Ovary (tissue), 9 donors: ENCODE data around the gene PKP1. TPM values are rescaled to one million over a fixed set of nuclear protein-coding genes. Genes with fewer than 3 reads are reported as not detected.

Experiments used
- DNase-seq, 5 donors: peaks; one replicate each; pipeline ENCODE4 v3.0.0-alpha.2; 2019 to 2020
- H3K27ac ChIP-seq, 2 donors: fragments of 200-600 bp; one replicate each; pipeline versions ENCODE4 v1.5.1 to v1.8.0; 2019 to 2022
- H3K27me3 ChIP-seq: fragments of 200-600 bp; one replicate; pipeline ENCODE4 v1.8.0; 2022
- H3K36me3 ChIP-seq: fragments of 200-600 bp; sonication (generic); one replicate; pipeline ENCODE4 v1.5.1; 2019
- H3K4me1 ChIP-seq: one replicate; pipeline ENCODE4 v1.8.1; 2013; ENCODE audit warnings: mild to moderate bottlenecking, moderate library complexity; ENCODE audit not compliant: insufficient read depth
- H3K4me3 ChIP-seq: fragments of 200-600 bp; sonication (generic); one replicate; pipeline ENCODE4 v1.5.1; 2017
- H3K9me3 ChIP-seq, 2 donors: fragments of 200-600 bp in 1 of 2; sonication (generic) in 1 of 2; one replicate each; pipeline versions ENCODE4 v1.5.1 to v1.8.1; 2013 to 2019; ENCODE audit warnings: mild to moderate bottlenecking in 1 of 2, moderate library complexity in 1 of 2
- CTCF ChIP-seq, 3 donors: fragments of 450-650 bp in 2 of 3; fragments of 200-600 bp in 1 of 3; IDR thresholded peaks; one replicate each; pipeline versions ENCODE4 v1.5.1 to v1.8.0; 2016 to 2022; ENCODE audit warnings: antibody characterized with exemption in 3 of 3, mild to moderate bottlenecking in 1 of 3
- EP300 ChIP-seq: sonication (generic); formaldehyde crosslinking; IDR thresholded peaks from one replicate; pipeline ENCODE4 v1.6.1; 2017; ENCODE audit warnings: antibody characterized with exemption
- POLR2A ChIP-seq: fragments of 450-650 bp; IDR thresholded peaks from one replicate; pipeline ENCODE4 v1.6.1; 2017; ENCODE audit warnings: antibody characterized with exemption, mild to moderate bottlenecking, moderate library complexity
- WGBS, 3 donors: extraction: QIAGEN DNeasy Blood & Tissue Kit in 1 of 3; methylation state at CpG; one replicate each; pipeline versions ENCODE4 v1.1.5 to v1.1.7; 2013 to 2017; 5-methylcytosine and 5-hydroxymethylcytosine counted together
- intact Hi-C, 4 donors: fragments of 100-400 bp; cut with DNase I; formaldehyde crosslinking; loops; one replicate each; pipeline versions ENCODE4 v1.11.0 to v1.15.1; 2022 to 2023
- polyA plus RNA-seq, 2 donors: library from polyadenylated mRNA; stranded (reverse); fragments of 200-250 nt in 1 of 2; fragments of 350-450 nt in 1 of 2; fragmentation: Illumina TruSeq in 1 of 2; extraction: RNeasy Lipid Tissue Mini Kit (QIAGEN cat#74804) in 1 of 2; gene quantifications; one replicate each; pipeline ENCODE4 v1.2.3, GENCODE V29; 2013 to 2014
- total RNA-seq, 7 donors: library from RNA; depleted of rRNA in 2 of 7; stranded (reverse); fragments of >200 nt in 2 of 7; fragmentation: NEBNext Ultra II Directional in 3 of 7; extraction: Animal tissue kit (Norgen Biotek cat#: 25700) in 3 of 7; gene quantifications; one replicate each; pipeline versions ENCODE4 v1.1.0 to v1.2.4, GENCODE V29; 2016 to 2023
- donor health status: DM: no; HTN: no; CAD: no; lungs with moderate emphysema.
- donor health status: DM: no; HTN: no; CAD: no.
- donor health status: Bipolar disorder and iron deficiency.
- donor health status: DM: yes; HTN: yes; CAD: no.
- donor health status: DM: no; HTN: no; CAD: no.
- donor health status: DM: yes; HTN: yes; CAD: no.

PKP1 gene
- total and polyA plus RNA-seq, 9 donors = 0.05 to 0.48 (median 0.18) TPM; not detected in 2

GRCh38 chr1:201307760-201308499, 24.6 kb downstream of the PKP1 start:
- H3K27me3 ChIP-seq = no peaks in the 10 kb centered on the region
- H3K27ac ChIP-seq = no peak overlapping the region
- 77 to 87% (median 85%) methylated on average over 11 of the region's 11 CpGs for WGBS, 3 donors

GRCh38 chr1:201309416-201309815, 26.1 kb downstream of the PKP1 start:
- no peak overlapping the region for H3K27ac ChIP-seq
- DNase-seq = peak in 1 of 5 donors; percentile 31

More at GRCh38 chr1:201307760-201308499, 24.6 kb downstream of the PKP1 start:
- intact Hi-C loops = loop anchor here in 1 of 4 donors (2.0 kb wide), 1 partner anchor 57 kb away; no protein-coding TSS in a partner anchor
- no peak for DNase-seq
- TF ChIP-seq POLR2A (no peak), CTCF (IDR thresholded peaks at IDR 0.05) (no peak), EP300 (no peak)
- Histone ChIP-seq H3K36me3 (no peaks in the 10 kb centered on the region), H3K4me3 (no peak overlapping the region), H3K9me3 (no peaks in the 10 kb centered on the region), H3K4me1 (no peaks in the 10 kb centered on the region)

GRCh38 chr1:201310251-201310985, 27.1 kb downstream of the PKP1 start:
- Histone ChIP-seq H3K27me3 (no peaks in the 10 kb centered on the region), H3K27ac (no peak overlapping the region), H3K4me3 (no peak overlapping the region), H3K36me3 (no peaks in the 10 kb centered on the region), H3K9me3 (no peaks in the 10 kb centered on the region), H3K4me1 (no peaks in the 10 kb centered on the region)
- TF ChIP-seq EP300 (no peak), CTCF (IDR thresholded peaks at IDR 0.05) (no peak), POLR2A (no peak)
- no peak for DNase-seq
- intact Hi-C loops = no loop called here
- WGBS, 3 donors = 49 to 75% (median 53%) methylated on average over 7 of the region's 7 CpGs

More at GRCh38 chr1:201309416-201309815, 26.1 kb downstream of the PKP1 start:
- Histone ChIP-seq H3K27me3 (no peaks in the 10 kb centered on the region), H3K4me3 (no peak overlapping the region), H3K4me1 (no peaks in the 10 kb centered on the region), H3K9me3 (no peaks in the 10 kb centered on the region), H3K36me3 (no peaks in the 10 kb centered on the region)
- WGBS, 3 donors = 0 to 5% (median 4%) methylated on average over 9 of the region's 9 CpGs
- TF ChIP-seq POLR2A = no peak
- no peak for TF ChIP-seq CTCF (IDR thresholded peaks at IDR 0.05)
- TF ChIP-seq EP300 = no peak
- intact Hi-C loops = no loop called here

- Histone ChIP-seq H3K9me3 (no peaks in the 10 kb centered on the region), H3K4me3 (no peak overlapping the region), H3K27me3 (no peaks in the 10 kb centered on the region), H3K27ac (no peak overlapping the region), H3K4me1 (no peaks in the 10 kb centered on the region), H3K36me3 (no peaks in the 10 kb centered on the region)
- DNase-seq = no peak
- WGBS, 3 donors = 68 to 89% (median 72%) methylated on average over 4 of the region's 4 CpGs
- TF ChIP-seq POLR2A (no peak), EP300 (no peak), CTCF (IDR thresholded peaks at IDR 0.05) (no peak)
- intact Hi-C loops = no loop called here
These were observed 27.7 kb downstream of the PKP1 start for GRCh38 chr1:201310986-201311355.
